Central memory CD8-positive, alpha-beta T cell (primary cell): ENCODE data around the gene RBM48.
A peak's percentile ranks its signal among the peaks of the same experiment; 100 is the strongest.
"Not testable (repeated sequence)": the region's sequence is repeated elsewhere in the genome, so short reads cannot be mapped to it uniquely, and the experiment has no call there.

ENCODE experiments used
- ATAC-seq: fragments of 150-1000 bp; cut with Tn5 transposase; replicated peaks from 2 replicates; pipeline ENCODE4 v1.10.0; 2022; ENCODE audit warnings: mild to moderate bottlenecking, moderate FRiP score, moderate number of reproducible peaks; ENCODE audit not compliant: poor library complexity, severe bottlenecking; ENCODE audit errors: extremely low read depth
- DNase-seq, 2 donors: peaks; one replicate each; pipeline ENCODE4 v3.0.0; 2021; ENCODE audit warnings: low spot score in 2 of 2
- H3K27ac Mint-ChIP-seq: one replicate; pipeline ENCODE4 v1.8.0; 2022; ENCODE audit warnings: low read depth, mild to moderate bottlenecking, moderate library complexity, mixed read lengths
- H3K27me3 Mint-ChIP-seq: one replicate; pipeline ENCODE4 v1.8.0; 2022; ENCODE audit warnings: mixed read lengths
- H3K36me3 Mint-ChIP-seq: one replicate; pipeline ENCODE4 v1.8.0; 2022; ENCODE audit warnings: mild to moderate bottlenecking, moderate library complexity, mixed read lengths; ENCODE audit not compliant: insufficient read depth
- H3K4me1 Mint-ChIP-seq: one replicate; pipeline ENCODE4 v1.8.0; 2022; ENCODE audit warnings: mixed read lengths
- H3K4me3 Mint-ChIP-seq: one replicate; pipeline ENCODE4 v1.8.0; 2022; ENCODE audit warnings: mild to moderate bottlenecking, moderate library complexity, mixed read lengths
- H3K9me3 Mint-ChIP-seq: one replicate; pipeline ENCODE4 v1.8.0; 2022; ENCODE audit warnings: mixed read lengths

The RBM48 gene

GRCh38 chr7:92528188-92528957 lies at the start of gene RBM48, which contains the start of gene PEX1:
RBM48 (plus strand) TSS chr7:92528795; CDS start chr7:92528814, 19 bp downstream.
PEX1 (minus strand) TSS chr7:92528520; CDS start chr7:92528435, 85 bp downstream.
- peak; percentile 90 for ATAC-seq
- DNase-seq, result peak; percentile 80 to 95
- Mint-ChIP-seq H3K36me3 (peaks cover 36% of the 10 kb centered on the region), H3K9me3 (no peaks in the 10 kb centered on the region), H3K4me3 (peak within 1 kb of the TSS; percentile 84), H3K4me1 (peaks cover 29% of the 10 kb centered on the region), H3K27me3 (no peaks in the 10 kb centered on the region), H3K27ac (peak within 1 kb of the TSS; percentile 92)

DNA sequence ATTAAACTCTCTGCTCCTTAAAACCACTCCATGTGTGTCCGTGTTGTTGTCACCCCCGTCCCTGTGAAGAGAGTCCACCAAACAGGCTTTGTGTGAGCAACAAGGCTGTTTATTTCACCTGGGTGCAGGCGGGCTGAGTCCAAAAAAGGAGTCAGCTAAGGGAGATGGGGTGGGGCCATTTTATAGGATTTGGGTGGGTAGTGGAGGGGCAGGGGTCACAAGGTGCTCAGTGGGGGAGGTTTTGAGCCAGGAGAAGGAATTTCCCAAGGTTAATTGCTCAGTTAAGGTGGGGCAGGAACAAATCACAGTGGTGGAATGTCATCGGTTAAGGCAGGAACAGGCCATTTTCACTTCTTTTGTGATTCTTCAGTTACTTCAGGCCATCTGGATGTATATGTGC lies 49.4 kb upstream of the RBM48 start:
- not testable (repeated sequence) for H3K27ac Mint-ChIP-seq, DNase-seq, H3K4me3 Mint-ChIP-seq, H3K36me3 Mint-ChIP-seq, H3K27me3 Mint-ChIP-seq, ATAC-seq, H3K4me1 Mint-ChIP-seq, H3K9me3 Mint-ChIP-seq

DNA sequence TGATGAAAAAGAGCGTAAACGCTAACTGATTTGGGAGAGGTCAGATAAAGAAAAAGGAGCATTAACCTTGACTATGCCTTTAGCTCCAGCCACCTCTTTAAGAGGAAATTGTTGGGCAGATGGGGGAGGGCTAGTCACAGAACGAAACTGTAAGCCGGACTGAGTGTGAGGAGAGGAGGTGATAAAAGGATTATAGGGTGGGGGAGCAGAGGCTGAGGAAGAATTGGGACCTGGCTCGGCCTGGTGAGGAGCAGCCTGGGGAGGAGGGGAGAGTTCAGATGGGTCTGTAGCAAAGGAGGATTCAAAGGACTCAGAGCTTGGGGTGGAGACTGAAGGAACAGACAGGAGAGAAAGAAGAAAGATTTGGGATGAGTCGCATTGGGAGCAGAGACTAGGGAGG lies 45.0 kb upstream of the RBM48 start:
- H3K27ac Mint-ChIP-seq, H3K9me3 Mint-ChIP-seq, H3K4me3 Mint-ChIP-seq, ATAC-seq, H3K4me1 Mint-ChIP-seq, DNase-seq, H3K27me3 Mint-ChIP-seq, H3K36me3 Mint-ChIP-seq: not testable (repeated sequence)

GRCh38 chr7:92484226-92484625 lies 44.4 kb upstream of the RBM48 start:
- H3K36me3 Mint-ChIP-seq, H3K27ac Mint-ChIP-seq, ATAC-seq, H3K4me1 Mint-ChIP-seq, DNase-seq, H3K9me3 Mint-ChIP-seq, H3K4me3 Mint-ChIP-seq, H3K27me3 Mint-ChIP-seq: not testable (repeated sequence)

- Mint-ChIP-seq H3K4me1 (no peaks in the 10 kb centered on the region), H3K4me3 (no peak overlapping the region), H3K9me3 (no peaks in the 10 kb centered on the region), H3K27me3 (no peaks in the 10 kb centered on the region), H3K27ac (no peak overlapping the region), H3K36me3 (peaks cover 13% of the 10 kb centered on the region)
- ATAC-seq, result no peak
- DNase-seq, result no peak
These were observed 43.2 kb upstream of the RBM48 start for GRCh38 chr7:92485267-92485892.

- ATAC-seq (no peak), DNase-seq (no peak)
- Mint-ChIP-seq H3K4me1 (no peaks in the 10 kb centered on the region), H3K9me3 (no peaks in the 10 kb centered on the region), H3K36me3 (peaks cover 18% of the 10 kb centered on the region), H3K27ac (no peak overlapping the region), H3K4me3 (no peak overlapping the region), H3K27me3 (no peaks in the 10 kb centered on the region)
These were observed 42.6 kb upstream of the RBM48 start for GRCh38 chr7:92485974-92486373.

GRCh38 chr7:92487804-92488203 lies 40.8 kb upstream of the RBM48 start:
- Mint-ChIP-seq H3K4me1 (no peaks in the 10 kb centered on the region), H3K27me3 (no peaks in the 10 kb centered on the region), H3K36me3 (peaks cover 30% of the 10 kb centered on the region), H3K4me3 (no peak overlapping the region), H3K9me3 (no peaks in the 10 kb centered on the region), H3K27ac (no peak overlapping the region)
- ATAC-seq, result no peak
- no peak for DNase-seq

DNA sequence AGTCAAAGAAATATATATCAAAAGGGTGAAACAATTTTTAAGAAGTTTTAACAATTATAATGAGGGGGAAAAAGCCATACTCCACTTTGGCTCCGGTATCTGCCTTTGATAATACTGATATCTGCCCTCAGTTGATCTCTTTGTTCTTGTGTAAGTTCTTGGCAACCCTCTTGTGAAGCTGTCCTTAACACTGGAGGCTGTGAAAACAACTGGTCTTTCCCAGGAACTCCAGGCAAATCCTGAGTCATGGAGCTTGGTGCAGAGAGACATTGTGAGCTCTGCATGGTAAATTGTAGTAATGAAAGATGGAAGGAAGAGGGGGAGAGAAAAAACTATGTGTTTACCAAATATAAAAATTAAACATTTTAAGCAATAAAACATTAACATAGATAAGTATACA lies 39.0 kb upstream of the RBM48 start:
- no peak for DNase-seq
- Mint-ChIP-seq H3K27me3 (no peaks in the 10 kb centered on the region), H3K4me1 (no peaks in the 10 kb centered on the region), H3K9me3 (no peaks in the 10 kb centered on the region), H3K4me3 (no peak overlapping the region), H3K36me3 (peaks cover 38% of the 10 kb centered on the region), H3K27ac (peak overlapping the region; percentile 35)
- no peak for ATAC-seq

GRCh38 chr7:92496876-92497275 lies 31.7 kb upstream of the RBM48 start:
- peaks cover 36% of the 10 kb centered on the region for H3K36me3 Mint-ChIP-seq
- H3K27me3 Mint-ChIP-seq, result no peaks in the 10 kb centered on the region
- ATAC-seq (no peak), DNase-seq (no peak)
- no peaks in the 10 kb centered on the region for H3K4me1 Mint-ChIP-seq
- H3K4me3 Mint-ChIP-seq, result no peak overlapping the region
- H3K27ac Mint-ChIP-seq, result no peak overlapping the region
- H3K9me3 Mint-ChIP-seq, result no peaks in the 10 kb centered on the region

GRCh38 chr7:92498557-92498956 lies 30.0 kb upstream of the RBM48 start:
- no peaks in the 10 kb centered on the region for H3K27me3 Mint-ChIP-seq
- no peak overlapping the region for H3K27ac Mint-ChIP-seq
- no peak overlapping the region for H3K4me3 Mint-ChIP-seq
- no peak for ATAC-seq
- peaks cover 34% of the 10 kb centered on the region for H3K36me3 Mint-ChIP-seq
- no peak for DNase-seq
- no peaks in the 10 kb centered on the region for H3K9me3 Mint-ChIP-seq
- no peaks in the 10 kb centered on the region for H3K4me1 Mint-ChIP-seq

DNA sequence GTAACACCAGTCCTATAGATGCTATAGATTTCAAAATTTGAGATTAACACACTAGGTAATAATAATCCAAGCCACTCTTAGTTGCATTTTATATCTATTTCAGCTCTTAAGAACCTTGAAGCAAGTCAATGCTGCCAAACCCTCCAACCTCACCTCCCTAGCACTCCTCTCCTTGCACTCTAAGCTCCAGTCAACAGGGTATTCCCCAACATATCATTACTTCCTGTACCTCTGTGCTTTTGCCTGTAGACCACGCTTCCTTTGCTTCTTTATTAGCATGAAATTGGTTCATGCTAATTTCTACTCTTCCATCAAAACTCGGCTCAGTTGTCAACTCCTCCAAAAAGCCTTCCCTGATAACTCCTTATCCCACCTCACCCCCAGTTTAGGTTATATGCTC lies 24.8 kb upstream of the RBM48 start:
- DNase-seq (no peak), ATAC-seq (no peak)
- Mint-ChIP-seq H3K4me1 (no peaks in the 10 kb centered on the region), H3K36me3 (peaks cover 30% of the 10 kb centered on the region), H3K27ac (no peak overlapping the region), H3K9me3 (no peaks in the 10 kb centered on the region), H3K27me3 (no peaks in the 10 kb centered on the region), H3K4me3 (no peak overlapping the region)

DNA sequence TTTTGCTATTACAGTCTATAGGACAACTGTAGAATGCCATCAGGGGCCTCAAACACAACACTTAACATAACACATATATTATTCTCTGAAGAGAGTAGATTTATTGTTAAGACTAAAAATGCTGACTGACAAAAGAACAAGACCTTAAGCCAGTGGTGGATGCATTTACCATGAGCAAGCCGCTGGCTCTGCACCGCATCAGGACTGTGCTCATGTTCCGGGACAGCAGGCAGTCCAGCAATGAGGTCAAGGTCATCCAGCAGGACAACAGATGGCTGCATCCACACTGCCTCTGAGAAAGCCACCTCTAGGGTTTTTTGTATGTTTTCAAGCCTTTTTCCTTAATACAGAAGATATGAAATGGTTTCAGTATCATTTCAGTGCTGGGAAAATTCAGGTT lies 24.0 kb upstream of the RBM48 start:
- Mint-ChIP-seq H3K4me1 (no peaks in the 10 kb centered on the region), H3K36me3 (peaks cover 26% of the 10 kb centered on the region), H3K4me3 (no peak overlapping the region), H3K27me3 (no peaks in the 10 kb centered on the region), H3K9me3 (no peaks in the 10 kb centered on the region), H3K27ac (no peak overlapping the region)
- DNase-seq, result no peak
- ATAC-seq, result no peak

- no peak for ATAC-seq
- no peak for DNase-seq
- Mint-ChIP-seq H3K36me3 (peaks cover 22% of the 10 kb centered on the region), H3K4me1 (no peaks in the 10 kb centered on the region), H3K27ac (no peak overlapping the region), H3K4me3 (no peak overlapping the region), H3K27me3 (no peaks in the 10 kb centered on the region), H3K9me3 (no peaks in the 10 kb centered on the region)
These were observed 22.2 kb upstream of the RBM48 start for GRCh38 chr7:92506363-92506762.
